ENCODE results near the gene DNASE1.

The DNASE1 gene

GRCh38 chr16:3661311-3661710 lies 6.8 kb downstream of the DNASE1 start:
- Mint-ChIP-seq H3K4me3 (no peak overlapping the region), H3K4me1 (peaks cover 11% of the 10 kb centered on the region), H3K36me3 (ENCODE audit: insufficient read depth) (peaks cover 19% of the 10 kb centered on the region), H3K9me3 (no peaks in the 10 kb centered on the region), H3K27me3 (no peaks in the 10 kb centered on the region), H3K27ac (ENCODE audit: low read depth) (no peak overlapping the region)
- DNase-seq (ENCODE audit: low spot score in 2 of 2): no peak
- ATAC-seq (replicated peaks; ENCODE audit: extremely low read depth, poor library complexity, severe bottlenecking): no peak

GRCh38 chr16:3661922-3662321 lies 7.4 kb downstream of the DNASE1 start:
- ATAC-seq (replicated peaks; ENCODE audit: extremely low read depth, poor library complexity, severe bottlenecking) (no peak), DNase-seq (ENCODE audit: low spot score in 2 of 2) (no peak)
- no peak overlapping the region for H3K27ac Mint-ChIP-seq (ENCODE audit: low read depth)
- no peaks in the 10 kb centered on the region for H3K27me3 Mint-ChIP-seq
- H3K4me3 Mint-ChIP-seq: no peak overlapping the region
- H3K36me3 Mint-ChIP-seq (ENCODE audit: insufficient read depth): peaks cover 19% of the 10 kb centered on the region
- H3K4me1 Mint-ChIP-seq: peaks cover 13% of the 10 kb centered on the region
- no peaks in the 10 kb centered on the region for H3K9me3 Mint-ChIP-seq

- Mint-ChIP-seq H3K9me3 (no peaks in the 10 kb centered on the region), H3K27ac (ENCODE audit: low read depth) (no peak overlapping the region), H3K36me3 (ENCODE audit: insufficient read depth) (peaks cover 15% of the 10 kb centered on the region)
Observed at GRCh38 chr16:3662601-3663000, 8.1 kb downstream of the DNASE1 start.

GRCh38 chr16:3664187-3664896 lies 9.9 kb downstream of the DNASE1 start:
- Mint-ChIP-seq H3K4me1 (peaks cover 15% of the 10 kb centered on the region), H3K4me3 (no peak overlapping the region), H3K27me3 (no peaks in the 10 kb centered on the region), H3K36me3 (ENCODE audit: insufficient read depth) (peaks cover 8% of the 10 kb centered on the region), H3K27ac (ENCODE audit: low read depth) (peak overlapping the region; percentile 50), H3K9me3 (no peaks in the 10 kb centered on the region)
- DNase-seq (ENCODE audit: low spot score in 2 of 2) (no peak), ATAC-seq (replicated peaks; ENCODE audit: extremely low read depth, poor library complexity, severe bottlenecking) (no peak)

More at GRCh38 chr16:3662601-3663000, 8.1 kb downstream of the DNASE1 start:
- H3K4me1 Mint-ChIP-seq: peaks cover 15% of the 10 kb centered on the region
- no peak for DNase-seq (ENCODE audit: low spot score in 2 of 2)
- no peak overlapping the region for H3K4me3 Mint-ChIP-seq
- no peak for ATAC-seq (replicated peaks; ENCODE audit: extremely low read depth, poor library complexity, severe bottlenecking)
- H3K27me3 Mint-ChIP-seq: no peaks in the 10 kb centered on the region

- Mint-ChIP-seq H3K27me3 (no peaks in the 10 kb centered on the region), H3K4me1 (peaks cover 15% of the 10 kb centered on the region), H3K27ac (ENCODE audit: low read depth) (peak overlapping the region; percentile 50), H3K4me3 (no peak overlapping the region), H3K9me3 (no peaks in the 10 kb centered on the region), H3K36me3 (ENCODE audit: insufficient read depth) (peaks cover 13% of the 10 kb centered on the region)
- ATAC-seq (replicated peaks; ENCODE audit: extremely low read depth, poor library complexity, severe bottlenecking) (peak; percentile 84), DNase-seq (ENCODE audit: low spot score in 2 of 2) (peak in 1 of 2 donors; percentile 25)
Observed at GRCh38 chr16:3665508-3665907, 11.0 kb downstream of the DNASE1 start.

GRCh38 chr16:3668626-3669025 lies 14.1 kb downstream of the DNASE1 start:
- H3K9me3 Mint-ChIP-seq: no peaks in the 10 kb centered on the region
- H3K4me3 Mint-ChIP-seq: no peak overlapping the region
- H3K36me3 Mint-ChIP-seq (ENCODE audit: insufficient read depth): peaks cover 11% of the 10 kb centered on the region
- H3K27me3 Mint-ChIP-seq: no peaks in the 10 kb centered on the region
- H3K27ac Mint-ChIP-seq (ENCODE audit: low read depth): no peak overlapping the region
- H3K4me1 Mint-ChIP-seq: peaks cover 20% of the 10 kb centered on the region
- ATAC-seq (replicated peaks; ENCODE audit: extremely low read depth, poor library complexity, severe bottlenecking): no peak
- no peak for DNase-seq (ENCODE audit: low spot score in 2 of 2)

GRCh38 chr16:3669082-3669481 lies 14.6 kb downstream of the DNASE1 start:
- ATAC-seq (replicated peaks; ENCODE audit: extremely low read depth, poor library complexity, severe bottlenecking): no peak
- H3K9me3 Mint-ChIP-seq: no peaks in the 10 kb centered on the region
- no peak for DNase-seq (ENCODE audit: low spot score in 2 of 2)
- H3K4me3 Mint-ChIP-seq: no peak overlapping the region
- peaks cover 20% of the 10 kb centered on the region for H3K4me1 Mint-ChIP-seq
- H3K27me3 Mint-ChIP-seq: no peaks in the 10 kb centered on the region
- no peak overlapping the region for H3K27ac Mint-ChIP-seq (ENCODE audit: low read depth)
- H3K36me3 Mint-ChIP-seq (ENCODE audit: insufficient read depth): peaks cover 12% of the 10 kb centered on the region

GRCh38 chr16:3670711-3671110 lies 16.2 kb downstream of the DNASE1 start:
- Mint-ChIP-seq H3K27ac (ENCODE audit: low read depth) (no peak overlapping the region), H3K36me3 (ENCODE audit: insufficient read depth) (peaks cover 13% of the 10 kb centered on the region)

GRCh38 chr16:3671424-3671823 lies 16.9 kb downstream of the DNASE1 start:
- H3K4me1 Mint-ChIP-seq: peaks cover 9% of the 10 kb centered on the region
- no peak overlapping the region for H3K4me3 Mint-ChIP-seq
- no peak for ATAC-seq (replicated peaks; ENCODE audit: extremely low read depth, poor library complexity, severe bottlenecking)
- no peak for DNase-seq (ENCODE audit: low spot score in 2 of 2)
- no peaks in the 10 kb centered on the region for H3K9me3 Mint-ChIP-seq
- peaks cover 13% of the 10 kb centered on the region for H3K36me3 Mint-ChIP-seq (ENCODE audit: insufficient read depth)
- H3K27me3 Mint-ChIP-seq: no peaks in the 10 kb centered on the region
- H3K27ac Mint-ChIP-seq (ENCODE audit: low read depth): no peak overlapping the region

More at GRCh38 chr16:3670711-3671110, 16.2 kb downstream of the DNASE1 start:
- H3K27me3 Mint-ChIP-seq: no peaks in the 10 kb centered on the region
- no peak overlapping the region for H3K4me3 Mint-ChIP-seq
- H3K9me3 Mint-ChIP-seq: no peaks in the 10 kb centered on the region
- H3K4me1 Mint-ChIP-seq: peaks cover 14% of the 10 kb centered on the region
- no peak for DNase-seq (ENCODE audit: low spot score in 2 of 2)
- no peak for ATAC-seq (replicated peaks; ENCODE audit: extremely low read depth, poor library complexity, severe bottlenecking)

- Mint-ChIP-seq H3K36me3 (ENCODE audit: insufficient read depth) (peaks cover 12% of the 10 kb centered on the region), H3K9me3 (no peaks in the 10 kb centered on the region), H3K4me3 (no peak overlapping the region), H3K27me3 (no peaks in the 10 kb centered on the region), H3K4me1 (peaks cover 4% of the 10 kb centered on the region), H3K27ac (ENCODE audit: low read depth) (no peak overlapping the region)
- DNase-seq (ENCODE audit: low spot score in 2 of 2) (no peak), ATAC-seq (replicated peaks; ENCODE audit: extremely low read depth, poor library complexity, severe bottlenecking) (no peak)
Observed at GRCh38 chr16:3672571-3673041, 18.1 kb downstream of the DNASE1 start.

GRCh38 chr16:3673201-3673600 lies 18.7 kb downstream of the DNASE1 start:
- Mint-ChIP-seq H3K27ac (ENCODE audit: low read depth) (no peak overlapping the region), H3K27me3 (no peaks in the 10 kb centered on the region), H3K36me3 (ENCODE audit: insufficient read depth) (peaks cover 14% of the 10 kb centered on the region), H3K4me3 (no peak overlapping the region), H3K4me1 (peaks cover 4% of the 10 kb centered on the region), H3K9me3 (no peaks in the 10 kb centered on the region)
- ATAC-seq (replicated peaks; ENCODE audit: extremely low read depth, poor library complexity, severe bottlenecking) (no peak), DNase-seq (ENCODE audit: low spot score in 2 of 2) (no peak)

GRCh38 chr16:3673676-3674377 lies 19.3 kb downstream of the DNASE1 start:
- DNase-seq (ENCODE audit: low spot score in 2 of 2): no peak
- Mint-ChIP-seq H3K9me3 (no peaks in the 10 kb centered on the region), H3K4me1 (peaks cover 4% of the 10 kb centered on the region), H3K36me3 (ENCODE audit: insufficient read depth) (peaks cover 14% of the 10 kb centered on the region), H3K27ac (ENCODE audit: low read depth) (no peak overlapping the region), H3K27me3 (no peaks in the 10 kb centered on the region), H3K4me3 (no peak overlapping the region)
- no peak for ATAC-seq (replicated peaks; ENCODE audit: extremely low read depth, poor library complexity, severe bottlenecking)
